ENCODE results near the gene HLTF.

GRCh38 chr3:148992635-148993255, 93.6 kb downstream of the HLTF start:
- TF ChIP-seq YY1 (IDR thresholded peaks at IDR 0.05; ENCODE audit: insufficient read depth, insufficient read length) (no peak), SUZ12 (IDR thresholded peaks at IDR 0.05; ENCODE audit: extremely low read depth, insufficient read depth, insufficient read length) (no peak), ZNF274 (IDR thresholded peaks at IDR 0.05; ENCODE audit: low read depth, low read length) (no peak)
